Muscle layer of colon (tissue), 2 donors: ENCODE measurements around the gene MYO1D.
"Not testable (repeated sequence)": the region's sequence is repeated elsewhere in the genome, so short reads cannot be mapped to it uniquely, and the experiment has no call there.

Source experiments
- H3K27ac ChIP-seq: one replicate; pipeline ENCODE4 v1.7.0; 2013; ENCODE audit warnings: low read depth, mild to moderate bottlenecking, low read length, moderate library complexity
- H3K27me3 ChIP-seq, 2 donors: one replicate each; pipeline ENCODE4 v1.7.0; 2013; ENCODE audit warnings: low read length in 2 of 2, mild to moderate bottlenecking in 2 of 2; ENCODE audit not compliant: insufficient read depth in 2 of 2, control insufficient read depth in 1 of 2
- H3K36me3 ChIP-seq: one replicate; pipeline ENCODE4 v1.7.0; 2013; ENCODE audit warnings: mild to moderate bottlenecking, low read length; ENCODE audit not compliant: insufficient read depth
- H3K4me1 ChIP-seq: one replicate; pipeline ENCODE4 v1.7.0; 2013; ENCODE audit warnings: mild to moderate bottlenecking, low read length; ENCODE audit not compliant: insufficient read depth
- H3K4me3 ChIP-seq, 2 donors: one replicate each; pipeline ENCODE4 v1.7.0; 2013; ENCODE audit warnings: low read length in 2 of 2, low read depth in 1 of 2, mild to moderate bottlenecking in 1 of 2, moderate library complexity in 1 of 2
- H3K9ac ChIP-seq: one replicate; pipeline ENCODE4 v1.7.0; 2013; ENCODE audit warnings: low read length
- H3K9me3 ChIP-seq: one replicate; pipeline ENCODE4 v1.7.0; 2013; ENCODE audit warnings: mild to moderate bottlenecking, low read length
- donor health status: abdominal sarcoma.
- donor health status: Adenocarcinoma of cecum.

The MYO1D gene

DNA sequence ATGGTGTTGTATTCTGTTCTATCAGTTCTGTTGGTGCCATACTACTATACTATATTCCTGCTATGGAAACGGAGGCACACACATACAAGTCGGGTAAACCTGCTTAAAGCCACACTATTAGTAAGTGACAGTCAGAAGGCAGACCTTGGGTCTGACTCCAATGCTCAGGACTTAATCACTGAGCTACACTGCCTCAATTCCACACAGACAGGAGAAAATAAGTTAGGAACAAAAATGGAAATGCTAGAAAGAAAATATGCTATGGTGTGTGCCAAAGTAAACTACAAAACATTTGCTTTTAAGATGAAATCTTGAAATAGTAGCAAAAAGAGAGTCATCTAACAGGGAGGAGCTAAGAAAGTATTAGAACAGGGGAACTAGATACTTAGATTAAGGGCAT lies 48.1 kb downstream of the MYO1D start:
- Histone ChIP-seq H3K27ac (no peak overlapping the region), H3K27me3 (no peaks in the 10 kb centered on the region), H3K9ac (no peak overlapping the region), H3K4me3 (no peak overlapping the region), H3K36me3 (no peaks in the 10 kb centered on the region), H3K4me1 (no peaks in the 10 kb centered on the region), H3K9me3 (no peaks in the 10 kb centered on the region)

DNA sequence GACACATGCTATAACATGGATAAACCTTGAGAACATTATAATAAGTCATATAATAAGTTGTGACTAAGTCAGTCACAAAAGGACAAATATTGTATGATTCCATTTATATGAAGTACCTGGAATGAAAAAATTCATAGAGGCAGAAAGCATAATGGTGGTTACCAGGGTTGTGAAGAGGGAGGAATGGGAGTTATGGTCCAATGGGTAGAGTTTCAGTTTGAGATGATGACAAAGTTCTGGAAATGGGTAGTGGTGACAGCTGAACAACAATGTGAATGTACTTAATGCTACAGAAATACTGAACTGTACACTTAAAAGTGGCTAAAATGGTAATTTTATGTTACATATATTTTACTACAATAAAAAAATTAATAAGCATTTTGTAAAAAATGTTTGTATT lies 49.7 kb downstream of the MYO1D start:
- H3K27ac ChIP-seq: no peak overlapping the region
- no peaks in the 10 kb centered on the region for H3K4me1 ChIP-seq
- no peak overlapping the region for H3K9ac ChIP-seq
- no peaks in the 10 kb centered on the region for H3K27me3 ChIP-seq
- no peaks in the 10 kb centered on the region for H3K36me3 ChIP-seq
- no peaks in the 10 kb centered on the region for H3K9me3 ChIP-seq
- H3K4me3 ChIP-seq: no peak overlapping the region

DNA sequence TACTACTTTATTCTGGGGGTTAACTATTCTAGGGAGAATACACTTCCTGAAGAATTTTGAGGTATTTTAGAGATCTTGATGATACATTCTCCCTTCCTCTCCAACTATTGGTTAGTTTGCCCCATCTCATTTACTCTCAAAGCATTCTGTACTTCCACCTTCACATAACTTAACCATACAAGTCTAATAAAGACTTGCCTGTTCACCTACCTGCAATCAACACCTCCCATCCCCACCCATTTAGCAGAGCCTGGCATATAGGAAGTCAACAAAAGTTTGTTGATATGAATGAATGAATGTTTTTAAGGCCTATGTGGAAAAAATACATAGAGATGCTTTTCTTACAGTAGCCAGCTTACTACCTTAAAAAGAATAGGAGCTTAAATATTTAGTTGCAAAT lies 50.8 kb downstream of the MYO1D start:
- H3K36me3 ChIP-seq: no peaks in the 10 kb centered on the region
- no peaks in the 10 kb centered on the region for H3K9me3 ChIP-seq
- no peaks in the 10 kb centered on the region for H3K4me1 ChIP-seq
- H3K27ac ChIP-seq: no peak overlapping the region
- no peak overlapping the region for H3K4me3 ChIP-seq
- no peaks in the 10 kb centered on the region for H3K27me3 ChIP-seq
- H3K9ac ChIP-seq: no peak overlapping the region

DNA sequence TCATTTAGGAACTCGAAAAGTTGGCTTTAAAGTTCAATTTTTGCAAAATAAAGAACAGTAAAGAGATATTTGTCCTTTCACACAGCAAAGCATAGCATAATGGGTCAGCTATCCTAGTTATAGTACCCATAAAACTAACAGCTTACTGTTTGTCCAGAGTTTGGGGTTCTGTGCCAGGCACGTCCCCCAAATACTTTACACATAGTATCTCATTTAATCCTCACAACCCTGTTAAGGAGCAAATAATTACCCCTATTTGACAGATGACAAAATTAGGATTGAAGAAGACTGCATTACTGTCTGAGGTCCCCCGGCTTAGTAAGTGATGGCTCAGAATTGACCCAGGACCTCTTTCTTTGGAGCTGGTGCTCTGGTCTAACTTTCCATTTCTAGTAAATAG lies 52.6 kb downstream of the MYO1D start:
- Histone ChIP-seq H3K36me3 (no peaks in the 10 kb centered on the region), H3K9me3 (no peaks in the 10 kb centered on the region), H3K27me3 (no peaks in the 10 kb centered on the region), H3K4me3 (no peak overlapping the region), H3K27ac (no peak overlapping the region), H3K4me1 (no peaks in the 10 kb centered on the region), H3K9ac (no peak overlapping the region)

DNA sequence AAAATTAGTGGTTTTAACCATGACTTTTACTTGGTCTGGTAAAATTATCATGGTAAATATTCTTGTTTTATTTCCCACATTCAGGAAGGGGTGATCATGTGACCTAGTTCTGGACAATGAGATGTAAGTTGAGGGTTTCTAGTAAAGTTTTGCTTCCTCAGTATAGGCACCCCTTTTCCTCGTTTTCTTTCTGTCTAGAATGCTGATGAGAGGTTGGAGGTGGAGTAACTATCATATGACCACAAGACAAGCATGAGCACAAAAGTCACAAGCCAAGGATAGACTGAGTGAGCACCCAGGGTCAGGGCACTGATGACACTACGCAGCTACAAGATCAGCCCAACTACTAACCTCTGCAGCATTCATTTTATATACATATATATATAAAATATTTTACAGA lies 53.9 kb downstream of the MYO1D start:
- Histone ChIP-seq H3K4me3 (no peak overlapping the region), H3K4me1 (no peaks in the 10 kb centered on the region), H3K27ac (no peak overlapping the region)

DNA sequence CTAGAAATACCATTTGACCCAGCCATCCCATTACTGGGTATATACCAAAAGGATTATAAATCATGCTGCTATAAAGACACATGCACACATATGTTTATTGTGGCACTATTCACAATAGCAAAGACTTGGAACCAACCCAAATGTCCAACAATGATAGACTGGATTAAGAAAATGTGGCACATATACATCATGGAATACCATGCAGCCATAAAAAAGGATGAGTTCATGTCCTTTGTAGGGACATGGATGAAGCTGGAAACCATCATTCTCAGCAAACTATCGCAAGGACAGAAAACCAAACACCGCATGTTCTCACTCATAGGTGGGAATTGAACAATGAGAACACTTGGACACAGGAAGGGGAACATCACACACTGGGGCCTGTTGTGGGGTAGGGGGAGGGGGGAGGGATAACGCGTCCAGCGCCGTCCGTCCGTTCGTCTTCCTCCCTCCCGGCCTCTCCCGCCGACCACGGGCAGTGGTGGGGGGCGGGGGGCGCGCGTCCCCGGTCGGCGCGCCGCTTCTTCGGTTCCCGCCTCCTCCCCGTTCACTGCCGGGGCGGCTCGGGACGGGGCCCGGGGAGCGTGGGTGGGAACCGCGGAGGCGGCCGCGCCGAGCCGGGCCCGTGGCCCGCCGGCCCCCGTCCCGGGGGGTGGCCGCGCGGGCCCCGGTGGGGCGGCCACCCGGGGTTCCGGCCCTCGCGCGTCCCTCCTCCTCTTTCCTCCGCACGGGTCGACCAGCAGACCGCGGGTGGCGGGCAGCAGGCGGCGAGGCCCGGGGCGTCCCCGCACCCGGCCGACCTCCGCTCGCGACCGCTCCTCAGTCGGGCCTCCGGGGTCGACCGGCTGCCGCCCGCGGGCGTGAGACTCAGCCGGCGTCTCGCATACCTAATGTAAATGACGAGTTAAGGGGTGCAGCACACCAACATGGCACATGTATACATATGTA lies 54.7 kb downstream of the MYO1D start:
- not testable (repeated sequence) for H3K9ac ChIP-seq, H3K36me3 ChIP-seq, H3K9me3 ChIP-seq, H3K4me1 ChIP-seq, H3K4me3 ChIP-seq, H3K27ac ChIP-seq, H3K27me3 ChIP-seq

More for the DNA sequence above, 53.9 kb downstream of the MYO1D start:
- H3K27me3 ChIP-seq: no peaks in the 10 kb centered on the region
- H3K36me3 ChIP-seq: no peaks in the 10 kb centered on the region
- H3K9me3 ChIP-seq: no peaks in the 10 kb centered on the region
- H3K9ac ChIP-seq: no peak overlapping the region

DNA sequence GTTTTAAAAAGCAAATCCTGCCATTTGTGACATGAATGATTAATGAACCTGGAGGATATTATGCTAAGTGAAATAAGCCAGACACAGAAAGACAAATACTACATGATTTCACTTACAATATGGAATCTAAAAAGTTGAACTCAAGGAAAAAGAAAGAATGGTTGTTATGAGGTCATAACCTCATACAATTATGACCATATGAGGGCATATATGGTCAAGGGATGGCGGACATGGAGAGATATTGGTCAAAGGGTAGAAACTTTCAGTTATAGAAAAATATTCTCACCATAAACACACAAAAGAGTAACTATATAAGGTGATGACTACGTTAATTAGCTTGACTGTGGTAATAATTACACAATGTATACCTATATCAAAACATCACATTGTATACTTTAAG lies 56.5 kb downstream of the MYO1D start:
- no peaks in the 10 kb centered on the region for H3K36me3 ChIP-seq
- no peak overlapping the region for H3K4me3 ChIP-seq
- no peaks in the 10 kb centered on the region for H3K27me3 ChIP-seq
- no peak overlapping the region for H3K27ac ChIP-seq
- H3K9ac ChIP-seq: no peak overlapping the region
- H3K9me3 ChIP-seq: no peaks in the 10 kb centered on the region
- no peaks in the 10 kb centered on the region for H3K4me1 ChIP-seq

DNA sequence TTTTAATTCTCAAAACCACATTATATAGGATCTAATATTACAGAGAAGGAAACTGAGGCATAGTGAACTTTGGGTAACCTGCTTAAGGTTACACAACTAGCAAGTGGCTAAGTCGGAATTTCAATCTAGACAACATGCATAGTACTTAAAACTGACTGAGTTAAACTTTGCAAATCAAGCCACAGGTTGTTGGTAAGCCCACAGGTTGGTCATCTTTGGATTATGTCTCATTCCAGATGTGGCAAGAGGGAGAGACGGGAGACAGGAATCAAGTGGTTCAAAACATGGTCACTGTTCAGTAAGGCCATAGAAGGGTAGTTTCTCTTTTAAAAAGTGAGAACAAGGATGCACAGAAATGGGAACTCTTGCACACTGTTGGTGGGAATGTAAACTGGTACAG lies 57.1 kb downstream of the MYO1D start:
- Histone ChIP-seq H3K27ac (no peak overlapping the region), H3K9ac (no peak overlapping the region), H3K4me3 (no peak overlapping the region), H3K9me3 (no peaks in the 10 kb centered on the region), H3K27me3 (no peaks in the 10 kb centered on the region), H3K36me3 (no peaks in the 10 kb centered on the region), H3K4me1 (no peaks in the 10 kb centered on the region)

DNA sequence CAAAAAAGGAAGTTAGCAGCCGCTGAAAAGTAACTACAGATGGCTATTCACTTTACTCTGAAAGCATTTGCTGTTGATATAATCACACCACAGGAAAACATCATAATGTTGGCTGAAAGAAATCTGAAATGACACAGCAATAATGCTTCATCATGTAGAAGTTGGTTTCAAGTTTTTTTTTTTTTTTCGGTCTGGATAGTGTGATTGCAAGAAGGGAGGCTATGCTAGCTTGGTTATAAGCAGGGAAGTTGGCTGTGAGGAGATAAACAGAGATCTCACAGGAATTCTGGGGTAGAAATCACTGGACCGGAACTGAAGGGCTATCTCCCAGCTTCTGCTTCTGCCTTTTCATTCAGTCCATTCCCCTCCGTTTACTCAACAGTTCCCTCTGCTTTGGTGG lies 57.9 kb downstream of the MYO1D start:
- Histone ChIP-seq H3K27ac (no peak overlapping the region), H3K27me3 (no peaks in the 10 kb centered on the region)

DNA sequence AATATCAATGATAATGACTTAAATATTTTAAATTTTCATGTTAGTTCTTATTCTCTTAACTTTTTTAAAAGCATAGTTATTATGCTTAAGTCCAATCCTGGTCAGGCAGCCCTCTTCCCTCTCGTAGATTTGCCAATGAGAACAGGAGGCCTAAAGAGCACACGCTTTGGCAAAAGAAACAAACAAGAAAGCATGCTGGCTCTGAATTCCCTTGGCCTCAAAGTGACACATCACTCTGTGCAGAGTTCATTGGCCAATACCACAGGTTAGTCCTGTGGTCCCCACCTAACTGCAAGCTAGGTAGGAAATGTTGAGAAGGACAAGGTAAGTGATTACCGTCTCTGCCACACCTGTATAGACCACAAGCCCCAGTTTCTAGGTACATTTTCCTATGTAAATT lies 61.5 kb downstream of the MYO1D start:
- no peak overlapping the region for H3K27ac ChIP-seq
- H3K27me3 ChIP-seq: no peaks in the 10 kb centered on the region
- H3K9me3 ChIP-seq: no peaks in the 10 kb centered on the region
- H3K4me3 ChIP-seq: no peak overlapping the region
- H3K36me3 ChIP-seq: no peaks in the 10 kb centered on the region
- H3K9ac ChIP-seq: no peak overlapping the region
- no peaks in the 10 kb centered on the region for H3K4me1 ChIP-seq

More for the DNA sequence above, 57.9 kb downstream of the MYO1D start:
- no peak overlapping the region for H3K4me3 ChIP-seq
- no peaks in the 10 kb centered on the region for H3K9me3 ChIP-seq
- no peaks in the 10 kb centered on the region for H3K36me3 ChIP-seq
- H3K4me1 ChIP-seq: no peaks in the 10 kb centered on the region
- no peak overlapping the region for H3K9ac ChIP-seq

DNA sequence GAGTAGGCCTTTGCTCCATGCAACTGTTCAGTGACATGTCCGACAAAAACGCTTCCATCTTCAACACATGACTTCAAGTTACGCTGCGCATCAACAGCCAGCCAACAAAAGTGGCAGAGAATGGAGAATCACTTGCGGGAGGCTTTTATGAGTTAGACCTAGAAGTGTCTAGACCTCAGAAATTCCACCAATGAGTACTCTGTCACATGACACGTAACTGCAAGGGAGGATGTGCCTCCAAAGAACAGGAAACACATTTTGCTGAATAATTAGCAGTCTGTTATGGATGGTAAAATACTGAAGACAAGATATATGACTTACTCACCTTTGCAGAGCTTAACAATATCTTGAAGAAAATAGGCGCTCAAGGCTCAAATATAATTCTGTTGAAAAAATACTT lies 62.1 kb downstream of the MYO1D start:
- Histone ChIP-seq H3K27me3 (no peaks in the 10 kb centered on the region), H3K9ac (no peak overlapping the region), H3K9me3 (no peaks in the 10 kb centered on the region), H3K4me3 (no peak overlapping the region), H3K27ac (no peak overlapping the region), H3K36me3 (no peaks in the 10 kb centered on the region), H3K4me1 (no peaks in the 10 kb centered on the region)

DNA sequence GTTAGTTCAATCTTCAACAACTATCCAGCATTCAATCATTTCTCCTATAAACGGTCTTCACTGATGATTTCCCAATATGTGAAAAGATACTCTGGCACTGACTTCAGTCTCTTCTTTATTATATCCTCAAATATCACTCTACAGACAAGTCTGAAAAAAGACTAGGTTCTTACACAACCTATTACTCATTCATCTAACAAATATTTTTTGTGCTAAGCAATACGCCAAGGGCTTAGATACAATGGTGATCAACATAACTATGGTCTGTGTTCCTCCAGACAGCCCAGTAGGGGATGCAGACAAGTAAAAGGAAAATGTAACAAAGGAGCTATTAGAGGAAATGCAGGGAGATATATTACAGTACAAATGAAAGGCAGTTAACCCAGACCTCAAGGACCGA lies 63.9 kb downstream of the MYO1D start:
- Histone ChIP-seq H3K27ac (no peak overlapping the region), H3K27me3 (no peaks in the 10 kb centered on the region), H3K4me3 (no peak overlapping the region)

More for the DNA sequence above, 63.9 kb downstream of the MYO1D start:
- H3K36me3 ChIP-seq: no peaks in the 10 kb centered on the region
- no peaks in the 10 kb centered on the region for H3K9me3 ChIP-seq
- H3K9ac ChIP-seq: no peak overlapping the region
- H3K4me1 ChIP-seq: no peaks in the 10 kb centered on the region
